Measurements from ENCODE around the gene LAMC2. TPM values are rescaled to one million over a fixed set of nuclear protein-coding genes. Genes with fewer than 3 reads are reported as not detected.

The LAMC2 gene
- total and polyA plus RNA-seq, 2 experiments from 2014 or later, result 1.9 to 2.7 TPM

- H2AFZ ChIP-seq, result peak overlapping the region; percentile 36
- DNase-seq, result peak; percentile 89
- peak overlapping the region; percentile 83 for H3K27ac ChIP-seq
Measured at GRCh38 chr1:183205196-183205781, 19.2 kb downstream of the LAMC2 start.

GRCh38 chr1:183206538-183207122, 20.6 kb downstream of the LAMC2 start:
- 97 to 100% methylated on average over 6 of the region's 6 CpGs for WGBS, 2 experiments (ENCODE audit: low coverage in 1 of 2, low lambda C conversion rate in 2 of 2, missing lambda C conversion rate in 2 of 2)

More at GRCh38 chr1:183205196-183205781, 19.2 kb downstream of the LAMC2 start:
- H3K4me1 ChIP-seq (ENCODE audit: insufficient read depth), result peaks cover 24% of the 10 kb centered on the region
- H3K9ac ChIP-seq, result peak overlapping the region; percentile 56
- no peak for TF ChIP-seq EZH2phosphoT487 (IDR thresholded peaks at IDR 0.05; ENCODE audit: insufficient read depth, low read depth)
- TF ChIP-seq EZH2 (IDR thresholded peaks at IDR 0.05; ENCODE audit: insufficient read depth, poor library complexity, severe bottlenecking), result no peak
- no peak overlapping the region for H3K4me3 ChIP-seq
- in situ Hi-C loops (cut with MboI), result no loop called here
- no peaks in the 10 kb centered on the region for H3K9me3 ChIP-seq (ENCODE audit: low read depth)
- H4K20me1 ChIP-seq (ENCODE audit: insufficient read depth), result no peaks in the 10 kb centered on the region
- H3K4me2 ChIP-seq (ENCODE audit: unreplicated experiment), result peak overlapping the region; percentile 25
- H3K36me3 ChIP-seq (ENCODE audit: low read depth), result no peaks in the 10 kb centered on the region
- H3K9me2 ChIP-seq (ENCODE audit: insufficient read depth), result no peaks in the 10 kb centered on the region
- WGBS, 2 experiments (ENCODE audit: low coverage in 1 of 2, low lambda C conversion rate in 2 of 2, missing lambda C conversion rate in 2 of 2), result 31 to 34% methylated on average over 3 of the region's 3 CpGs
- H3F3A ChIP-seq (ENCODE audit: insufficient read depth), result peaks cover 31% of the 10 kb centered on the region
- H3K79me2 ChIP-seq (ENCODE audit: insufficient read depth), result no peaks in the 10 kb centered on the region
- no peaks in the 10 kb centered on the region for H3K27me3 ChIP-seq (replicated peaks; ENCODE audit: insufficient read depth)

GRCh38 chr1:183209533-183210158, 23.6 kb downstream of the LAMC2 start:
- H3K79me2 ChIP-seq (ENCODE audit: insufficient read depth), result no peaks in the 10 kb centered on the region
- peaks cover 39% of the 10 kb centered on the region for H3F3A ChIP-seq (ENCODE audit: insufficient read depth)
- no peak overlapping the region for H3K4me3 ChIP-seq
- no peaks in the 10 kb centered on the region for H3K9me3 ChIP-seq (ENCODE audit: low read depth)
- no peaks in the 10 kb centered on the region for H4K20me1 ChIP-seq (ENCODE audit: insufficient read depth)
- in situ Hi-C loops (cut with MboI), result no loop called here
- peak overlapping the region; percentile 55 for H2AFZ ChIP-seq
- H3K27me3 ChIP-seq (replicated peaks; ENCODE audit: insufficient read depth), result no peaks in the 10 kb centered on the region
- peaks cover 24% of the 10 kb centered on the region for H3K4me1 ChIP-seq (ENCODE audit: insufficient read depth)
- H3K4me2 ChIP-seq (ENCODE audit: unreplicated experiment), result peak overlapping the region; percentile 10
- peak overlapping the region; percentile 7; the same call in 1 of the 2 replicates for H3K9ac ChIP-seq
- H3K27ac ChIP-seq, result peak overlapping the region; percentile 59
- no peak for TF ChIP-seq EZH2phosphoT487 (IDR thresholded peaks at IDR 0.05; ENCODE audit: insufficient read depth, low read depth)
- TF ChIP-seq EZH2 (IDR thresholded peaks at IDR 0.05; ENCODE audit: insufficient read depth, poor library complexity, severe bottlenecking), result no peak
- no peaks in the 10 kb centered on the region for H3K9me2 ChIP-seq (ENCODE audit: insufficient read depth)
- H3K36me3 ChIP-seq (ENCODE audit: low read depth), result no peaks in the 10 kb centered on the region
- DNase-seq, result peak; percentile 95

More at GRCh38 chr1:183206538-183207122, 20.6 kb downstream of the LAMC2 start:
- no peak overlapping the region for H3K4me2 ChIP-seq (ENCODE audit: unreplicated experiment)
- no peaks in the 10 kb centered on the region for H3K79me2 ChIP-seq (ENCODE audit: insufficient read depth)
- no peak overlapping the region for H3K27ac ChIP-seq
- no peak overlapping the region for H3K4me3 ChIP-seq
- no peak overlapping the region for H2AFZ ChIP-seq
- no peaks in the 10 kb centered on the region for H3K27me3 ChIP-seq (replicated peaks; ENCODE audit: insufficient read depth)
- H3K9me3 ChIP-seq (ENCODE audit: low read depth), result no peaks in the 10 kb centered on the region
- peaks cover 39% of the 10 kb centered on the region for H3F3A ChIP-seq (ENCODE audit: insufficient read depth)
- no peak for DNase-seq
- no peak for TF ChIP-seq EZH2 (IDR thresholded peaks at IDR 0.05; ENCODE audit: insufficient read depth, poor library complexity, severe bottlenecking)
- no peak for TF ChIP-seq EZH2phosphoT487 (IDR thresholded peaks at IDR 0.05; ENCODE audit: insufficient read depth, low read depth)
- in situ Hi-C loops (cut with MboI), result no loop called here
- H3K9ac ChIP-seq, result no peak overlapping the region
- H3K9me2 ChIP-seq (ENCODE audit: insufficient read depth), result no peaks in the 10 kb centered on the region
- H4K20me1 ChIP-seq (ENCODE audit: insufficient read depth), result no peaks in the 10 kb centered on the region
- H3K36me3 ChIP-seq (ENCODE audit: low read depth), result no peaks in the 10 kb centered on the region
- peaks cover 24% of the 10 kb centered on the region for H3K4me1 ChIP-seq (ENCODE audit: insufficient read depth)

- Histone ChIP-seq H3K9me3 (ENCODE audit: low read depth) (no peaks in the 10 kb centered on the region), H3K79me2 (ENCODE audit: insufficient read depth) (no peaks in the 10 kb centered on the region), H2AFZ (no peak overlapping the region), H3K27me3 (replicated peaks; ENCODE audit: insufficient read depth) (no peaks in the 10 kb centered on the region), H3K4me1 (ENCODE audit: insufficient read depth) (peaks cover 13% of the 10 kb centered on the region), H3K4me2 (ENCODE audit: unreplicated experiment) (no peak overlapping the region), H3K36me3 (ENCODE audit: low read depth) (no peaks in the 10 kb centered on the region), H3K9me2 (ENCODE audit: insufficient read depth) (no peaks in the 10 kb centered on the region), H3K4me3 (no peak overlapping the region), H4K20me1 (ENCODE audit: insufficient read depth) (no peaks in the 10 kb centered on the region), H3K9ac (no peak overlapping the region), H3K27ac (no peak overlapping the region), H3F3A (ENCODE audit: insufficient read depth) (peaks cover 28% of the 10 kb centered on the region)
- no peak for DNase-seq
- TF ChIP-seq EZH2 (IDR thresholded peaks at IDR 0.05; ENCODE audit: insufficient read depth, poor library complexity, severe bottlenecking) (no peak), EZH2phosphoT487 (IDR thresholded peaks at IDR 0.05; ENCODE audit: insufficient read depth, low read depth) (no peak)
- in situ Hi-C loops (cut with MboI), result no loop called here
Measured at GRCh38 chr1:183210681-183211080, 24.6 kb downstream of the LAMC2 start.
